Breast epithelium (tissue), 4 donors: ENCODE results near the gene OPTN. TPM values are rescaled to one million over a fixed set of nuclear protein-coding genes. Genes with fewer than 3 reads are reported as not detected.
"Not testable (repeated sequence)": the region's sequence is repeated elsewhere in the genome, so short reads cannot be mapped to it uniquely, and the experiment has no call there.

ENCODE experiments used
- DNase-seq, 2 donors: peaks; one replicate each; pipeline ENCODE4 v3.0.0-alpha.2; 2019; ENCODE audit warnings: low spot score in 2 of 2
- H3K27ac ChIP-seq, 2 donors: fragments of 200-600 bp; sonication (generic) in 1 of 2; one replicate each; pipeline ENCODE4 v1.5.1; 2016 to 2019; ENCODE audit warnings: mild to moderate bottlenecking in 1 of 2
- H3K27me3 ChIP-seq, 2 donors: fragments of 200-600 bp; sonication (generic) in 1 of 2; one replicate each; pipeline versions ENCODE4 v1.5.1 to v1.6.0; 2017 to 2019; ENCODE audit warnings: control low read depth in 1 of 2, mild to moderate bottlenecking in 1 of 2
- H3K36me3 ChIP-seq: fragments of 200-600 bp; one replicate; pipeline ENCODE4 v1.5.1; 2019
- H3K4me1 ChIP-seq, 2 donors: fragments of 200-600 bp; sonication (generic); one replicate each; pipeline ENCODE4 v1.5.1; 2016 to 2019; ENCODE audit warnings: control low read depth in 1 of 2
- H3K4me3 ChIP-seq, 3 donors: fragments of 200-600 bp; sonication (generic); 1 replicate in 2 of 3; 2 replicates in 1 of 3; pipeline ENCODE4 v1.5.1; 2016 to 2019; ENCODE audit warnings: mild to moderate bottlenecking in 3 of 3, moderate library complexity in 2 of 3
- H3K9me3 ChIP-seq, 2 donors: fragments of 200-600 bp; sonication (generic) in 1 of 2; one replicate each; pipeline ENCODE4 v1.5.1; 2016 to 2019; ENCODE audit warnings: control low read depth in 1 of 2
- CTCF ChIP-seq, 3 donors: fragments of 450-650 bp; IDR thresholded peaks; one replicate each; pipeline ENCODE4 v1.5.1; 2016 to 2017; ENCODE audit warnings: antibody characterized with exemption in 3 of 3, mild to moderate bottlenecking in 3 of 3, moderate library complexity in 3 of 3
- POLR2A ChIP-seq: fragments of 450-650 bp; IDR thresholded peaks from one replicate; pipeline ENCODE4 v1.6.1; 2016; ENCODE audit warnings: antibody characterized with exemption, mild to moderate bottlenecking, moderate library complexity
- POLR2AphosphoS5 ChIP-seq, 3 donors: sonication (generic); formaldehyde crosslinking; IDR thresholded peaks; one replicate each; pipeline ENCODE4 v1.6.1; 2017; ENCODE audit warnings: antibody characterized with exemption in 3 of 3
- intact Hi-C: fragments of 100-400 bp; cut with DNase I; formaldehyde crosslinking; loops from one replicate; pipeline ENCODE4 v1.15.1; 2023; ENCODE audit warnings: low total_unique reads
- total RNA-seq, 3 donors: library from RNA; depleted of rRNA; stranded (reverse); fragments of >200 nt; gene quantifications; one replicate each; pipeline ENCODE4 v1.1.0, GENCODE V29; 2016

The OPTN gene
- total RNA-seq, 3 donors from 2014 or later: 43.9 to 119 (median 49.2) TPM

DNA sequence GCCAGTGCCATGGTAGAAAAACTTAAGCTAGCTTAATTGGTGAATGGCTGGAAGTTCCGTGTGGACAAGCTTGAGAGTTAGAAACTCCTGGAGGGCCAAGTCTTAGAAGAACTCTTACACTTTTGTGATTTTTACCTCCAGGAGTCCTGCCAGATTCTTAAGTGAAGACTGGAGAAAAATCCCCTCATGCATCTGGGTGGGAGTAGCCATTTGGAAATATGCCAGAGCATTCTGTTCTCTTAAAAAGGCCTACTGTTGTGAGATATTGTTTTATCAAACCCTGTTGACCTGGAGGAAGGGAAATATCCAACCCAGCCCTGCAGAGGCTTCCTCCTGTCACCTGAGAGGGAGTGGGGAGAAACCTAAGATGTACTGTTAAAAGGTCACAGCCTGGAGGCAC lies 43.8 kb downstream of the OPTN start:
- intact Hi-C loops: no loop called here
- TF ChIP-seq CTCF (IDR thresholded peaks at IDR 0.05): no peak
- no peak for TF ChIP-seq POLR2AphosphoS5 (IDR thresholded peaks at IDR 0.05)
- TF ChIP-seq POLR2A: no peak
- no peaks in the 10 kb centered on the region for H3K4me1 ChIP-seq
- H3K9me3 ChIP-seq: peaks cover 0 to 4% of the 10 kb centered on the region in 2 donors
- no peaks in the 10 kb centered on the region for H3K27me3 ChIP-seq
- H3K4me3 ChIP-seq: no peak overlapping the region
- no peak overlapping the region for H3K27ac ChIP-seq
- no peaks in the 10 kb centered on the region for H3K36me3 ChIP-seq
- no peak for DNase-seq

DNA sequence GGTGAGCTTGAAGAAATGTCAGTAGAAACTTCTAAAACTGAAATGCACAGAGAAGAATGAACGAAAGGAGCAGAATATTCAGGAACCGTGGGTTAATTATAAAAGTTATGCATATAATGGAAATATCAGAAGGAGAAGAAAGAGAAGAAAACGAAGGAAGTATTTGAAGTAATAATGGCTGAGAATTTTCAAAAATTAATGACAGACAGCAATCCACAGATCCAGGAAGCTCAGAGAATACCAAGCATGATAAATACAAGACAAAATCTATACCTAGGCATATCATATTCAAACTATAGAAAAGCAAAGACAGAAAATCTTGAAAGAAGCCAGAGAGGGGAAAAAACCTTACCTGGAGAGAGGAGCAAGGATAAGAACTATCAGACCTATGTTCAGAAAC lies 44.9 kb downstream of the OPTN start:
- Histone ChIP-seq H3K27ac (no peak overlapping the region), H3K9me3 (peaks cover 0 to 7% of the 10 kb centered on the region in 2 donors), H3K27me3 (no peaks in the 10 kb centered on the region), H3K36me3 (no peaks in the 10 kb centered on the region), H3K4me1 (no peaks in the 10 kb centered on the region), H3K4me3 (no peak overlapping the region)
- intact Hi-C loops: no loop called here
- no peak for TF ChIP-seq CTCF (IDR thresholded peaks at IDR 0.05)
- TF ChIP-seq POLR2A: no peak
- no peak for TF ChIP-seq POLR2AphosphoS5 (IDR thresholded peaks at IDR 0.05)
- no peak for DNase-seq

- peaks cover 0 to 7% of the 10 kb centered on the region in 2 donors for H3K9me3 ChIP-seq
- intact Hi-C loops: no loop called here
- DNase-seq: no peak
- no peaks in the 10 kb centered on the region for H3K27me3 ChIP-seq
- no peak overlapping the region for H3K4me3 ChIP-seq
- no peak for TF ChIP-seq CTCF (IDR thresholded peaks at IDR 0.05)
- no peak for TF ChIP-seq POLR2AphosphoS5 (IDR thresholded peaks at IDR 0.05)
- no peak for TF ChIP-seq POLR2A
- H3K4me1 ChIP-seq: no peaks in the 10 kb centered on the region
- H3K36me3 ChIP-seq: no peaks in the 10 kb centered on the region
- H3K27ac ChIP-seq: no peak overlapping the region
Observed at GRCh38 chr10:13146379-13146778, 46.4 kb downstream of the OPTN start.

- no peak for DNase-seq
- no peak overlapping the region for H3K4me3 ChIP-seq
- H3K9me3 ChIP-seq: peaks cover 0 to 7% of the 10 kb centered on the region in 2 donors
- intact Hi-C loops: no loop called here
- no peaks in the 10 kb centered on the region for H3K4me1 ChIP-seq
- TF ChIP-seq POLR2AphosphoS5 (IDR thresholded peaks at IDR 0.05): no peak
- no peak for TF ChIP-seq CTCF (IDR thresholded peaks at IDR 0.05)
- no peaks in the 10 kb centered on the region for H3K27me3 ChIP-seq
- H3K36me3 ChIP-seq: no peaks in the 10 kb centered on the region
- H3K27ac ChIP-seq: no peak overlapping the region
Observed at GRCh38 chr10:13147161-13147560, 47.2 kb downstream of the OPTN start.

- H3K4me1 ChIP-seq: no peaks in the 10 kb centered on the region
- intact Hi-C loops: no loop called here
- H3K9me3 ChIP-seq: peaks cover 0 to 7% of the 10 kb centered on the region in 2 donors
- DNase-seq: no peak
- H3K36me3 ChIP-seq: no peaks in the 10 kb centered on the region
- no peak overlapping the region for H3K27ac ChIP-seq
- no peaks in the 10 kb centered on the region for H3K27me3 ChIP-seq
- H3K4me3 ChIP-seq: no peak overlapping the region
- TF ChIP-seq POLR2A: no peak
- TF ChIP-seq POLR2AphosphoS5 (IDR thresholded peaks at IDR 0.05): no peak
- no peak for TF ChIP-seq CTCF (IDR thresholded peaks at IDR 0.05)
Observed at GRCh38 chr10:13152296-13152695, 52.3 kb downstream of the OPTN start.

DNA sequence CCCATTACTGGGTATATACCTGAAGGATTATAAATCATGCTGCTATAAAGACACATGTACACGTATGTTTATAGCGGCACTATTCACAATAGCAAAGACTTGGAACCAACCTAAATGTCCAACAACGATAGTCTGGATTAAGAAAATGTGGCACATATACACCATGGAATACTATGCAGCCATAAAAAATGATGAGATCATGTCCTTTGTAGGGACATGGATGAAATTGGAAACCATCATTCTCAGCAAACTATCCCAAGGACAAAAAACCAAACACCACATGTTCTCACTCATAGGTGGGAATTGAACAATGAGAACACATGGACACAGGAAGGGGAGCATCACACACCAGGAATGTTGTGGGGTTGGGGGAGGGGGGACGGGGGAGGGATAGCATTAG lies 55.9 kb downstream of the OPTN start:
- not testable (repeated sequence) for H3K4me1 ChIP-seq, H3K27me3 ChIP-seq, H3K27ac ChIP-seq, H3K4me3 ChIP-seq, H3K36me3 ChIP-seq, H3K9me3 ChIP-seq, DNase-seq
- intact Hi-C loops: loop anchor here (5.0 kb wide), 1 partner anchor 969 kb away; no protein-coding TSS in a partner anchor
